WI38 (cell line): Measurements from ENCODE around the gene PTBP3.

Experiments used
- H3K4me3 ChIP-seq: 2 replicates; pipeline ENCODE4 v1.5.1; 2011; ENCODE audit warnings: low read depth, mild to moderate bottlenecking, control low read depth, low read length
- TF ChIP-seq, protein P1 (sequence below): IDR thresholded peaks from 2 replicates; pipeline ENCODE4 v1.5.1; 2012; ENCODE audit warnings: low read depth, mild to moderate bottlenecking, control low read depth, low read length

Gene PTBP3

DNA sequence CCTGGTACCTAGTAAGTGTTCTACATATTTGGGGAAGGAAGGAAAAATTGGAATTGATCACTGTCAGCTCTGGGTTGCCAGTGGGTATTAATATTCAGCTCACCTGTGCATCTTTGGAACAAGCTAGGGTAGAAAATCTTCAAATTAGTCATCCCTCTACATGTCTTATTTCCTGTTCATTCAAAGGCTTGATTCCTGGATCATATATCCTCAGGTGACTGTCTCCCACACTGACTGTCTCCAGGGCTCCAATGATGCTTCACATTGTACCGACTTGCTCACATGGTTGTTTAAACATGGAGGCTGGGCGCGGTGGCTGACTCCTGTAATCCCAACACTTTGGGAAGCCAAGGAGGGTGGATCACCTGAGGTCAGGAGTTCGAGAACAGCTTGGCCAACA is 146.7 kb downstream of the PTBP3 start:
- TF ChIP-seq, protein P1, sequence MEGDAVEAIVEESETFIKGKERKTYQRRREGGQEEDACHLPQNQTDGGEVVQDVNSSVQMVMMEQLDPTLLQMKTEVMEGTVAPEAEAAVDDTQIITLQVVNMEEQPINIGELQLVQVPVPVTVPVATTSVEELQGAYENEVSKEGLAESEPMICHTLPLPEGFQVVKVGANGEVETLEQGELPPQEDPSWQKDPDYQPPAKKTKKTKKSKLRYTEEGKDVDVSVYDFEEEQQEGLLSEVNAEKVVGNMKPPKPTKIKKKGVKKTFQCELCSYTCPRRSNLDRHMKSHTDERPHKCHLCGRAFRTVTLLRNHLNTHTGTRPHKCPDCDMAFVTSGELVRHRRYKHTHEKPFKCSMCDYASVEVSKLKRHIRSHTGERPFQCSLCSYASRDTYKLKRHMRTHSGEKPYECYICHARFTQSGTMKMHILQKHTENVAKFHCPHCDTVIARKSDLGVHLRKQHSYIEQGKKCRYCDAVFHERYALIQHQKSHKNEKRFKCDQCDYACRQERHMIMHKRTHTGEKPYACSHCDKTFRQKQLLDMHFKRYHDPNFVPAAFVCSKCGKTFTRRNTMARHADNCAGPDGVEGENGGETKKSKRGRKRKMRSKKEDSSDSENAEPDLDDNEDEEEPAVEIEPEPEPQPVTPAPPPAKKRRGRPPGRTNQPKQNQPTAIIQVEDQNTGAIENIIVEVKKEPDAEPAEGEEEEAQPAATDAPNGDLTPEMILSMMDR: no peak
- no peak overlapping the region for H3K4me3 ChIP-seq

DNA sequence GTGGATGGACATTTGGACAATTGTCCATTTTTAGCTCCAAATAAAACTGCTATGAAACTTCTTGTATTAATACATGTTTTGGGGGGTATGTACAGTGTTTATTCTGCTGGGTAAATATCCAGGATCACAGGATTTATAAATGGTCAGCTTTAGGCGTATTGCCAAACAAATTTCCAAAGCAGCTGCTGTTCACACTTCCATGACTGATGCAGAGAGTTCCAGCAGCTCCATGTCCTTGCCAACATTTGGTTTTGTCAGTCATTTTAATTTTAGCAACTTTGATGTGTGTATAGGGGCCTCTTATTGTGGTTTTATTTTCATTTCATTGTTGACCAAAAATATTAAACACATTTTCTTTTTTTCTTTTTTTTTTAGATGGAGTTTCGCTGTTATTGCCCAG is 148.5 kb downstream of the PTBP3 start:
- no peak overlapping the region for H3K4me3 ChIP-seq
- TF ChIP-seq, protein P1: no peak

DNA sequence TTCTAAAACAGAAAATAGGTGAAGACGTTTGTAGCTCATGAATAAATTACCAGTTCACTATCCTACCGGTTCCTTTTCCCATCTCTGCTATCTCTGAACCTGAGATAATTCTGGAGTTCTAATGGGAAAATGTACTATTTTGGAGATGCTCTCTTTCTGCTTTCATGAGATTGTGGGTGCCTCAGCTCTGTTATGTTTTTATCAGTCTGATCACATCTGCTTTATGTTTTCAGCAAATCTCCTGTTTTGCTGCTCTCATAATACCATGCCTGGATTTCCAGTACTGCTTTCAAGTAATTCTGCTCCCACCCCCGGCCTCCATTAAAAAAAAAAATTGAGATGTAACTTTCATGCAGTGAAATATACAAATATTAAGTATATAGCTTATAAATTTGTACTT is 149.2 kb downstream of the PTBP3 start:
- H3K4me3 ChIP-seq: no peak overlapping the region
- TF ChIP-seq, protein P1: no peak

DNA sequence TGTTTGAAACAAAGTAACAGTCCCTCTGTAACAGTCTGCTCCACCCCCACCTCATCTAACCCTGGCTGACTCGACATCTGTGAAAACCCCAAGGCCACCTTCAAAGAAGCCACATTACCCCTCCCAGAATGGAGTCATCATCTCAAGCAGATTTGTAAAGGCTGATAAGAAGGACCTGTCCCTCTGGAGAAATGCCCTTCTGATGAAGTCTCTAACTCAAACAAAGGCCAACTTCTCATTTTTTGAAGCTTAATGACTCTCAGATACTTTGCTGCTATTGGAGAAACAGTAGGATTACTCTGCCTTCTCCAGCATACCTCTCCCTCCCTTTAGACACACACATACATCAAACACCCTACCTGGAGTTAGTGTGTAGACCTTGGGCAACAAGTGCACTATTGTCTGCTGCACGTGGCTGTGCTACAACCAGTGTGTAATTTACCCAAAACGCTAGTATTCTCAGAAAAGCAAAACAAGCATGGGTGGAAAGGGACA is 153.0 kb downstream of the PTBP3 start:
- TF ChIP-seq, protein P1: no peak
- no peak overlapping the region for H3K4me3 ChIP-seq

DNA sequence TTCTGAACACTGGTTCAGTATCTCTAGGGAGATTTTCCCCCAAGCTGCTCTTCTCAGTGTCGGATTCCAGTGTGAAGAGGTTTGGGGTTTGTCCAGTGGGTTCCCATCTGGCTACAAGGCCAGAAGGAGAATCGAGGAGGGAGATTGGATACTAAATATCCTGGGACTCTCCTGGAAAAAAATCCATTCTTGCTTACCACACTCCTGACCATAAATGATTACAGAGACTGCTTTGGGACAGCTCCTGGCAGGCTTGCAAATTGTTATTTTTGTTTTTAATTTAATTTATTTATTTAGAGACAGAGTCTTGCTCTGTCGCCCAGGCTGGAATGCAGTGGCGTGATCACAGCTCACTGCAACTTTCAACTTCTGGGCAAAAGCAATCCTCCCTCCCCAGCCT is 153.6 kb downstream of the PTBP3 start:
- TF ChIP-seq, protein P1: no peak
- no peak overlapping the region for H3K4me3 ChIP-seq

DNA sequence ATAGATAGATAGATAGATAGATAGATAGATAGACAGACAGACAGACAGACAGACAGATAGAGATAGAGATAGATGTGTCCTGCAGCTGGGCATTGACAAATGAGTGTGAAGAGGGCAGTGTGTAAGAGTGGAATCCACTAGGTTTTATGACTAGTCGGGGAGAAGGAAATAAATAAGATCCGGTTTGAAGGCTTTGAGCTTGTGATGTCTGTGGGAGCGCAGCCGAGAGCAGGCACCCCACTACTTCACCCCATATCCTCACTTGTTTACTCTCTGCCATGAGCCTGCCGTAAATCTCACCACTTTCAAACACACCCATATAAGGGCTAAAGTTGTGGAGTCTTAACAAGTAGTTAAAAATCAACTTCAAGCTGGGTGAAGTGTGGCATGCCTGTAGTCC is 156.9 kb downstream of the PTBP3 start:
- TF ChIP-seq, protein P1: no peak
- H3K4me3 ChIP-seq: no peak overlapping the region

DNA sequence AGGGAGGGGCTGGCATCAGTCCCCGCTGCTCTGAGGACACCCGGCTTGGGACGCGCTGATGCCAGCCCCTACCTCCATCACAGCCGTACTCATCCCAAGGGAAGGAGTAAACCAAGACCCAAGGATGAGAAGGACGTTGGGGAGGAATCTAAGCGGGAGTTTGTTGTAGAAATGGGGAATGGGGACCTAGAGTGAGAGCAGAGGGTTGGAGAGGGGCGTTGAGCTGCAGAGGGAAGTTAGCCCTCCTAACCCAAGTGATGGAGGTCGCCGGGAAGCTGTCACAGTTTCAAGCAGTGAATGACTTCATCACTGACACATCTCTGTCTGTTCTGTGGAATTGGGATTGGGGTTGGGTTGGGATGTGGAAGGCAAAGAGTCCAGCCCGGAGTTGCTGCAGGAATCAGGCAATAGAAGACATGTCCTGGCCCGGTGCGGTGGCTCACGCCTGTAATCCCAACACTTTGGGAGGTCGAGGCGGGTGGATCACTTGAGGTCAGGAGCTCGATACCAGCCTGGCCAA is 157.6 kb downstream of the PTBP3 start:
- H3K4me3 ChIP-seq: no peak overlapping the region
- TF ChIP-seq, protein P1: no peak
